LNCAP (cell line): ENCODE results near the gene HEYL.
A peak's percentile ranks its signal among the peaks of the same experiment; 100 is the strongest.

ENCODE experiments used
- TF ChIP-seq, protein P1 (sequence below): fragments of 450-650 bp; IDR thresholded peaks from 2 replicates; pipeline ENCODE4 v1.5.1; 2017; ENCODE audit warnings: mild to moderate bottlenecking

Gene HEYL

GRCh38 chr1:39655578-39656268 lies 16.3 kb upstream of the HEYL start:
- TF ChIP-seq, protein P1, sequence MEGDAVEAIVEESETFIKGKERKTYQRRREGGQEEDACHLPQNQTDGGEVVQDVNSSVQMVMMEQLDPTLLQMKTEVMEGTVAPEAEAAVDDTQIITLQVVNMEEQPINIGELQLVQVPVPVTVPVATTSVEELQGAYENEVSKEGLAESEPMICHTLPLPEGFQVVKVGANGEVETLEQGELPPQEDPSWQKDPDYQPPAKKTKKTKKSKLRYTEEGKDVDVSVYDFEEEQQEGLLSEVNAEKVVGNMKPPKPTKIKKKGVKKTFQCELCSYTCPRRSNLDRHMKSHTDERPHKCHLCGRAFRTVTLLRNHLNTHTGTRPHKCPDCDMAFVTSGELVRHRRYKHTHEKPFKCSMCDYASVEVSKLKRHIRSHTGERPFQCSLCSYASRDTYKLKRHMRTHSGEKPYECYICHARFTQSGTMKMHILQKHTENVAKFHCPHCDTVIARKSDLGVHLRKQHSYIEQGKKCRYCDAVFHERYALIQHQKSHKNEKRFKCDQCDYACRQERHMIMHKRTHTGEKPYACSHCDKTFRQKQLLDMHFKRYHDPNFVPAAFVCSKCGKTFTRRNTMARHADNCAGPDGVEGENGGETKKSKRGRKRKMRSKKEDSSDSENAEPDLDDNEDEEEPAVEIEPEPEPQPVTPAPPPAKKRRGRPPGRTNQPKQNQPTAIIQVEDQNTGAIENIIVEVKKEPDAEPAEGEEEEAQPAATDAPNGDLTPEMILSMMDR = no peak

DNA sequence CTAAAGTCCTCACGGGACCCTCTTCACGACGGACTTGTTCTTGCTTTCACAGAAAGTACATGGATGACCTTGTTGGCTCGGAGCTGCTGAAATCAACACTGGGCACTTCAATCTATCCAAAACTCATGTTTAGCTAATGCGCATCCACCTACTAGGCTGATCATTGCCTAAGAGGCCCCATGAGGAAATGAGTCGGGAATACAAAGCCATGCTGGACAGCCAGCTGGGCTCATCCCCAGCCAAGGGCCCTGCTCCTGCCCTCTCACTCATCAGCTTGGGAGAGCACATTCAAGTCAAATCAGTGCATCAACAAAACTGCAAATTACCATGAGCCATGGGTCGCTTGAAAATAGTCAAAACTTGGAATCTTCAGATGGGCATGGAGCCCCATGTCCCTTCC lies 14.8 kb upstream of the HEYL start:
- TF ChIP-seq, protein P1 = no peak

GRCh38 chr1:39653546-39654031 lies 14.1 kb upstream of the HEYL start:
- TF ChIP-seq, protein P1 = peak; percentile 91

DNA sequence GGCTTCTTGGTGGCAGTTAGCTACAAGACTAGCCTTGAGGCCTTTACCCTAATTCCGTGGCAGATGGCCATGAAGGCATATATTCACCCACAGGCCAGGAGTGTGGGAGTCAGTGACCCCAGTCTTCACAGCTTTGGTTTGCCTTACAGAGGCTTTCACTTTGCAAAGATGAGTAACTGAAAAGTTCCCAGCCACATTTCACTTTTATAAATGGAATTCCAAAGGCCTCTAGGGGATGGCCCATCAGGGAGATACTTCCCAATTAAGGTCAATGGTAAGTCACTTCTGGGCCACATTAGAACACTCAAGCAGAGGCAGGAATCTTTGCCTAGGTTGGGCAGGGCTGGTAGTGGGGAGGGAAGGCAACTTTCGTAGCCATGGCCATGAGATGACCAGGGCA lies 13.1 kb upstream of the HEYL start:
- TF ChIP-seq, protein P1 = no peak

- TF ChIP-seq, protein P1 = no peak
Measured at GRCh38 chr1:39652105-39652504, 12.7 kb upstream of the HEYL start.

DNA sequence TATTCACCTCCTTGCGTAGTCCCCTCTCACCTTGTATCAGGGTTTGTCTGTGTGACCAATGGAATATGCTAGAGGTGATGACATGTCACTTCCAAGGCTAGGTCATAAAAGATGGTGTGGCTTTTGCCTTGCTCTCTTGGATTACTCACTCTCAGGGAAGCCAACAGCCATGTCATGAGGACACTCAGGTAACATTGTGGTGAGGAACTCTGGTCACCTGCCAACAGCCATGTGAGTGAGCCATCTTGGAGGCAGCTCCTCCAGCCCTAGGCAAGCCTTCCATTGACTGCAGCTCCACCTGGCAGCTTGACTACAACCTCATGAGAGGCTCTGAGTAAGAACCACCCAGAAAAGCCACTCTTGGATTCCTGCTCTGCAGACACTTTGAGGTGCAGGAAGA lies 11.0 kb upstream of the HEYL start:
- TF ChIP-seq, protein P1 = no peak

DNA sequence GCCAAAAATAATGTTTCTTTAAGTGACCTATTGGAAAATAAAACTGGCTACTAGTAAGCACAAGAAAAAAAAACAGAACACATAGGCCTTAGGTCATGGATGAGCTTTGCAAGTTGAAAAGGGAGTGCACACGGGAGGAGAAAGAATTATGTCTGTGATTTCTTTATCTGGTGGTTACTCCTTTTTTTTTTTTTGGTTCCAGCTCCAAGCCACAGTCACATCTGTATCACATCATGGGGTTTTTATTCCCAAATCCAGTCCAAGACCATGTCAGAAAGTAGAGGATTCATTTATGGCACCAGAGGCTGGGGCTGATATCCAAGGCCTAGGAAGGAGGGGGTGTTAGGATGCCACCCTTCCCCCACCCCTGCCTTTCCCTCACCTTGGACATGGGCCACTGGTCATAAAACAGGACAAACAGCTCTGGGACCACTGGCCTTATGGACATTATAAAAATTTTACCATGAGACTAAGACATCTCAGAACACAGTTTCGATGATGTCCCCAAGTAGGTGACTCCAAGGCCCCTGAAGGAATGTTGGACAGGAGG lies 10.3 kb upstream of the HEYL start:
- TF ChIP-seq, protein P1 = no peak
